KMS-11 (cell line): ENCODE data around the gene PPP1R26.

Experiments used
- H2AFZ ChIP-seq: fragments of 200-600 bp; sonication (generic); 2 replicates; pipeline ENCODE4 v1.6.1; 2016; ENCODE audit warnings: antibody characterized with exemption, mixed run types, low read depth
- H3K27ac ChIP-seq: fragments of 200-600 bp; sonication (generic); 2 replicates; pipeline ENCODE4 v1.6.1; 2016; ENCODE audit warnings: mild to moderate bottlenecking, mixed run types
- H3K27me3 ChIP-seq: fragments of 200-600 bp; sonication (generic); 2 replicates; pipeline ENCODE4 v1.6.1; 2017; ENCODE audit warnings: mild to moderate bottlenecking, low read depth, mixed run types, moderate library complexity; ENCODE audit not compliant: insufficient read depth
- H3K36me3 ChIP-seq: fragments of 200-600 bp; sonication (generic); 2 replicates; pipeline ENCODE4 v1.6.1; 2017; ENCODE audit warnings: mild to moderate bottlenecking, mixed run types; ENCODE audit not compliant: insufficient read depth
- H3K4me1 ChIP-seq: fragments of 200-600 bp; sonication (generic); 2 replicates; pipeline ENCODE4 v1.6.1; 2016; ENCODE audit warnings: mild to moderate bottlenecking, low read depth, mixed run types; ENCODE audit not compliant: poor library complexity, severe bottlenecking
- H3K4me2 ChIP-seq: fragments of 200-600 bp; sonication (generic); 2 replicates; pipeline ENCODE4 v1.7.0; 2016; ENCODE audit warnings: mild to moderate bottlenecking, mixed run types
- H3K4me3 ChIP-seq: fragments of 200-600 bp; sonication (generic); IDR thresholded peaks from 2 replicates; pipeline ENCODE4 v1.6.1; 2017; ENCODE audit warnings: low read depth, low read length, mixed read lengths; ENCODE audit not compliant: insufficient read depth
- H3K79me2 ChIP-seq: fragments of 200-600 bp; sonication (generic); 2 replicates; pipeline ENCODE4 v1.6.1; 2016; ENCODE audit warnings: low read depth, mixed run types; ENCODE audit not compliant: insufficient read depth
- H3K9ac ChIP-seq: fragments of 200-600 bp; sonication (generic); 2 replicates; pipeline ENCODE4 v1.6.1; 2016; ENCODE audit warnings: mild to moderate bottlenecking, mixed run types
- H4K20me1 ChIP-seq: fragments of 200-600 bp; sonication (generic); 2 replicates; pipeline ENCODE4 v1.6.1; 2016; ENCODE audit warnings: mild to moderate bottlenecking, mixed run types; ENCODE audit not compliant: insufficient read depth
- CTCF ChIP-seq: fragments of 200-600 bp; sonication (generic); conservative IDR thresholded peaks from 2 replicates; pipeline ENCODE4 v1.6.1; 2017; ENCODE audit warnings: low read depth, mild to moderate bottlenecking, antibody characterized with exemption, low read length, moderate library complexity, mixed read lengths

The PPP1R26 gene

DNA sequence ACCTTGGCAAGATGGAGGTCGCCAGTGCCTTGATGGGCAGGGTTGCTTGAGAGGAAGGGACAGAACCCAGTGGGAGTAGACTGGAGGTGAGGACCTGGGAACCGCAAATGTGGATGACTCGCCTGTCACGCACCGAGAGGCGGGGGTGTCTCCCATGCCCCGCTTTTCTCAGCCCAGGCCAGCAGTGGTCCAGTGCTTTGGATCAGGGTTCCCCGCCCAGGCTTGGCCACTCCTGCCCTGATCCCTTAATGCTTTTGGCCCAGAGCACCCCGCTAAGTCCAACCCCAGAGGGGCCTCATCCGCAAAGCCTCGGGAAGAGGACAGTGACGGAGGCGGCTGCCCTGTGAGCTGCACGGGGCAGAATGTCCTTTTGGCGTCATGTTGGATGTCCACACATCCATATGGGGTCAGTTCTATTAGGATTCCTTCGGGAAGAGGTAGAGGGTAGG lies 23.3 kb downstream of the PPP1R26 start:
- Histone ChIP-seq H3K27ac (no peak overlapping the region), H4K20me1 (no peaks in the 10 kb centered on the region), H3K36me3 (no peaks in the 10 kb centered on the region; the same call in 1 of the 2 replicates), H3K27me3 (peaks cover 6% of the 10 kb centered on the region; the same call in 1 of the 2 replicates), H3K9ac (no peak overlapping the region), H3K4me3 (no peak overlapping the region), H3K4me2 (no peak overlapping the region), H3K4me1 (peaks cover 7% of the 10 kb centered on the region), H3K79me2 (peaks cover 12% of the 10 kb centered on the region), H2AFZ (no peak overlapping the region)
- no peak for TF ChIP-seq CTCF

DNA sequence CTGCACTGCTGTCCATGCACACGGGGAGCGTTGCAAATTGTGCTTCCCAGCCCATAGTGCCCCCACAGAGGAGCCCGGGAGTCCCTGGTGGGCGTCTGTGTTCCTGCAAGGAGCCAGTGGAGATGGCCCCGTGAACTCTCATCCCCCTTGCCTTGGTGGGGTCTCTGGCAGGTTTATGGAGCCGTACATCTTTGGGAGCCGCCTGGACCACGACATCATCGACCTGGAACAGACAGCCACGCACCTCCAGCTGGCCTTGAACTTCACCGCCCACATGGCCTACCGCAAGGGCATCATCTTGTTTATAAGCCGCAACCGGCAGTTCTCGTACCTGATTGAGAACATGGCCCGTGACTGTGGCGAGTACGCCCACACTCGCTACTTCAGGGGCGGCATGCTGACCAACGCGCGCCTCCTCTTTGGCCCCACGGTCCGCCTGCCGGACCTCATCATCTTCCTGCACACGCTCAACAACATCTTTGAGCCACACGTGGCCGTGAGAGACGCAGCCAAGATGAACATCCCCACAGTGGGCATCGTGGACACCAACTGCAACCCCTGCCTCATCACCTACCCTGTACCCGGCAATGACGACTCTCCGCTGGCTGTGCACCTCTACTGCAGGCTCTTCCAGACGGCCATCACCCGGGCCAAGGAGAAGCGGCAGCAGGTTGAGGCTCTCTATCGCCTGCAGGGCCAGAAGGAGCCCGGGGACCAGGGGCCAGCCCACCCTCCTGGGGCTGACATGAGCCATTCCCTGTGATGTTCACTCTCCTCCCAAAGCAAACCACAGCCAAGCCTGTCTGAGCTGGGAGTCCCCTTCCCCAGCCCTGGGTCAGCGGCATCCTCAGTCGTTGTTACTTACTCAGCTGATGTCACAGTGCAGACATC lies 24.0 kb downstream of the PPP1R26 start:
- Histone ChIP-seq H2AFZ (no peak overlapping the region), H3K36me3 (no peaks in the 10 kb centered on the region; the same call in 1 of the 2 replicates), H3K9ac (no peak overlapping the region), H3K4me3 (no peak overlapping the region), H3K4me2 (no peak overlapping the region), H3K79me2 (peaks cover 12% of the 10 kb centered on the region), H3K27me3 (peaks cover 6% of the 10 kb centered on the region; the same call in 1 of the 2 replicates), H3K27ac (no peak overlapping the region), H3K4me1 (peaks cover 7% of the 10 kb centered on the region), H4K20me1 (no peaks in the 10 kb centered on the region)
- no peak for TF ChIP-seq CTCF

DNA sequence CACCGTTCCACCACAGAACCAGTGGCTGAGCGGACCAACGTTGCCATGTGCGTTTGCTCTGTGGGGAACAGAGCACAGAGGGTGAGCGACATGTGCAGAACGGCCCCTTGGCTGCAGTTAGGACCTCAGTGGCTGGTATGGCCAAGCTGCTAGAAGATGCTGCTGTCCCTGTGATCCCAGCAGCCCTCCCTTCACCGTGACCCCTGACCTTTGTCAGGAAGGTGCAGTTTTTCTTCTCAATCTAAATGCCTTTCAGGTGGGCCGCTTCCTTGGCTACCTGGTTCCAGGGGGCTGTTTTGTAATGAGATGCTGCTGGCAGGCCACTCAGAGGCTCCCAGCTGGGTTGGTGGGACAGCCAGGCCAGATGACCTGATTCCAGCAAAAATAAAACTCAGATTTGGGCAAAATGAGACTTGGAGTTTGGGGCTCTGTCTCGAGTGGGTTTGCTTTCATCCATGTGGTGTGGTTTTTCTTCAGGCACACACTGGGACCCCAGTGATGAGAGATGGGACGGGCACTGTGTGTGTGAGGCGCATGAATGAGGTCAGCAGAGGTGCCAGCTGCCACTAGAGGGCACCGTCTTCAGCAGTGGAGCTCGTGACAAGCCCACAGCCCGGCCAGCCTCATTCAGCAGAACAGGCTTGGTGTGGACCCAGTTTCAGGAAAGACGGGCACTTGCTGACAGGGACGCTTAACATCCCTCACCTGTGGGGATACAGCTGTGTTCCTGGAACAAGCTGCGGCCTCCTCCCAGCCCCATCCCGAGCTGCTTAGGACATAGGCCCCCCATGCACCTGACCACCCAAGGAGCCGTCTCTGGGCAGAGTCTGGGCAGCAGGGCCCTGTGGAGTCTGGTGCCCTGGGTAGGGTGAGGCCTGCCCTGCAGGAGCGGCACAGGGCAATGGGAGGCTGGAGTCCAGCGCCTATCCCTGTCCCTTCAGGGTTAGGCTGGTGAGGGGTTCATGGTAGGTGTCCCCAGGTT lies 25.0 kb downstream of the PPP1R26 start:
- Histone ChIP-seq H3K79me2 (peaks cover 12% of the 10 kb centered on the region), H2AFZ (no peak overlapping the region), H3K27me3 (peaks cover 7% of the 10 kb centered on the region; the same call in 1 of the 2 replicates), H3K4me1 (peaks cover 7% of the 10 kb centered on the region), H3K4me2 (no peak overlapping the region), H3K4me3 (no peak overlapping the region), H4K20me1 (no peaks in the 10 kb centered on the region), H3K36me3 (no peaks in the 10 kb centered on the region; the same call in 1 of the 2 replicates), H3K27ac (no peak overlapping the region), H3K9ac (no peak overlapping the region)
- peak; percentile 64 for TF ChIP-seq CTCF

- H2AFZ ChIP-seq = no peak overlapping the region
- H3K4me3 ChIP-seq = no peak overlapping the region
- no peak overlapping the region for H3K27ac ChIP-seq
- peaks cover 14% of the 10 kb centered on the region; the same call in 1 of the 2 replicates for H3K27me3 ChIP-seq
- peaks cover 7% of the 10 kb centered on the region for H3K4me1 ChIP-seq
- TF ChIP-seq CTCF = no peak
- no peak overlapping the region for H3K4me2 ChIP-seq
- no peaks in the 10 kb centered on the region; the same call in 1 of the 2 replicates for H3K36me3 ChIP-seq
- H4K20me1 ChIP-seq = no peaks in the 10 kb centered on the region
- peaks cover 12% of the 10 kb centered on the region for H3K79me2 ChIP-seq
- no peak overlapping the region for H3K9ac ChIP-seq
These were observed 26.0 kb downstream of the PPP1R26 start for GRCh38 chr9:135505406-135506187.
